K562 (cell line): ENCODE results near the gene SDC3. TPM values are rescaled to one million over a fixed set of nuclear protein-coding genes. Genes with fewer than 3 reads are reported as not detected.

ENCODE experiments used
- ATAC-seq: fragments of 200-7000 bp; cut with Tn5 transposase; 3 replicates; pipeline ENCODE4 v1.9.1; 2020; ENCODE audit warnings: moderate library complexity
- BruUV-seq: library from RNA; stranded (reverse); fragments of 400-500 nt; replicated peaks from 2 replicates; lab custom pipeline; 2021; lab: Mats Ljungman, UMichigan
- CTCF ChIA-PET: fragments of 300-600 bp; formaldehyde crosslinking; extraction: SDS; loops from one replicate; lab custom pipeline; 2021; ENCODE audit warnings: low intra/inter-chr PET ratio; lab: Yijun Ruan, JAX
- POLR2A ChIA-PET: fragments of 300-600, 350-650 bp; sonication (Branson Sonifier 250); formaldehyde crosslinking; extraction: SDS; loops from one replicate; lab custom pipeline; 2021; ENCODE audit warnings: antibody characterized with exemption, inconsistent platforms; lab: Yijun Ruan, JAX
- DNase-seq, 4 experiments: peaks; one replicate each; pipeline versions ENCODE4 v3.0.0 to v3.0.0-alpha.2; 2011 to 2018; ENCODE audit warnings: low spot score in 3 of 4, mixed read lengths in 3 of 4; ENCODE audit errors: extremely low read depth in 1 of 4
- FAIRE-seq: peaks from 2 replicates; lab custom pipeline; 2011; peaks lifted over from hg19 to GRCh38; lab: Jason Lieb, UNC
- H2AFZ ChIP-seq: 2 replicates; pipeline ENCODE4 v1.6.0; 2011; ENCODE audit warnings: low read depth, low read length, control low read depth, inconsistent platforms
- H3K27ac ChIP-seq: fragments of 200-600 bp; 3 replicates; pipeline ENCODE4 v1.8.0; 2011; ENCODE audit warnings: low read depth, mild to moderate bottlenecking, control low read depth, inconsistent platforms, low read length, moderate library complexity, mixed read lengths; ENCODE audit errors: extremely low read depth
- H3K27me3 ChIP-seq, 2 experiments: fragments of 300-600 bp in 1 of 2; 2 replicates in 1 of 2; 3 replicates in 1 of 2; pipeline versions ENCODE4 v1.6.0 to v1.8.0; 2011; ENCODE audit warnings: inconsistent platforms in 2 of 2, low read length in 2 of 2, mild to moderate bottlenecking in 1 of 2, mixed read lengths in 1 of 2, moderate library complexity in 1 of 2; ENCODE audit not compliant: control insufficient read depth in 2 of 2, insufficient read depth in 2 of 2
- H3K36me3 ChIP-seq: fragments of 300-600 bp; 3 replicates; pipeline ENCODE4 v1.8.0; 2011; ENCODE audit warnings: mild to moderate bottlenecking, low read length, inconsistent platforms; ENCODE audit not compliant: control insufficient read depth, insufficient read depth
- H3K4me1 ChIP-seq, 2 experiments: fragments of 200-600 bp in 1 of 2; replicated peaks in 1 of 2; 2 replicates in 1 of 2; 3 replicates in 1 of 2; pipeline versions ENCODE4 v1.5.1 to v1.8.0; 2011; ENCODE audit warnings: inconsistent platforms in 2 of 2, low read length in 2 of 2, mild to moderate bottlenecking in 1 of 2, mixed read lengths in 1 of 2, moderate library complexity in 1 of 2; ENCODE audit not compliant: control insufficient read depth in 2 of 2, insufficient read depth in 2 of 2
- H3K4me2 ChIP-seq: 2 replicates; pipeline ENCODE4 v1.6.1; 2011; ENCODE audit warnings: low read length, control low read depth, inconsistent platforms, mixed read lengths; ENCODE audit not compliant: insufficient read depth
- H3K4me3 ChIP-seq: fragments of 200-600 bp; sonication (generic), shearing (Covaris generic); 2 replicates; pipeline ENCODE4 v1.5.1; 2016; ENCODE audit warnings: control low read depth, inconsistent platforms
- H3K79me2 ChIP-seq: fragments of 200-600 bp; 3 replicates; pipeline ENCODE4 v1.8.0; 2011; ENCODE audit warnings: low read length, inconsistent platforms; ENCODE audit not compliant: control insufficient read depth, insufficient read depth
- H3K9ac ChIP-seq, 2 experiments: 2 replicates each; pipeline versions ENCODE4 v1.6.0 to v1.6.1; 2011; ENCODE audit warnings: low read depth in 2 of 2, low read length in 2 of 2, control low read depth in 1 of 2, inconsistent platforms in 1 of 2, mild to moderate bottlenecking in 1 of 2, mixed read lengths in 1 of 2; ENCODE audit not compliant: insufficient read depth in 1 of 2
- H3K9me1 ChIP-seq: one replicate; pipeline ENCODE4 v1.6.0; 2011; ENCODE audit warnings: inconsistent platforms, mild to moderate bottlenecking, low read length, moderate library complexity; ENCODE audit not compliant: control insufficient read depth, insufficient read depth
- H3K9me3 ChIP-seq: replicated peaks from 2 replicates; pipeline ENCODE4 v1.5.1; 2011; ENCODE audit warnings: low read depth, low read length, inconsistent platforms; ENCODE audit not compliant: control insufficient read depth, insufficient read depth
- H4K20me1 ChIP-seq: replicated peaks from 2 replicates; pipeline ENCODE4 v1.6.1; 2011; ENCODE audit warnings: low read length, inconsistent platforms, mixed read lengths; ENCODE audit not compliant: control insufficient read depth, insufficient read depth
- ATF7 ChIP-seq: fragments of 450-650 bp; IDR thresholded peaks from 2 replicates; pipeline ENCODE4 v1.7.1; 2014; ENCODE audit warnings: mild to moderate bottlenecking, moderate library complexity
- BHLHE40 ChIP-seq: IDR thresholded peaks from 2 replicates; pipeline ENCODE4 v1.6.1; 2011; ENCODE audit warnings: low read length, improper control_type of control experiment
- DNMT1 ChIP-seq: fragments of 450-650 bp; IDR thresholded peaks from 2 replicates; pipeline ENCODE4 v1.6.1; 2016; ENCODE audit warnings: antibody characterized with exemption, mild to moderate bottlenecking
- DPF2 ChIP-seq: fragments of 450-650 bp; IDR thresholded peaks from 2 replicates; pipeline ENCODE4 v1.6.1; 2016
- EZH2 ChIP-seq: IDR thresholded peaks from 2 replicates; pipeline ENCODE4 v1.6.1; 2012; ENCODE audit warnings: low read depth, mild to moderate bottlenecking, inconsistent platforms, low read length, borderline replicate concordance
- KDM4B ChIP-seq, 2 experiments: fragments of 450-650 bp in 1 of 2; sonication (generic) in 1 of 2; IDR thresholded peaks; 2 replicates each; pipeline ENCODE4 v1.6.1; 2016 to 2017; ENCODE audit warnings: borderline replicate concordance in 2 of 2, antibody characterized with exemption in 1 of 2, low read depth in 1 of 2, mild to moderate bottlenecking in 1 of 2
- KLF16 ChIP-seq: IDR thresholded peaks from 2 replicates; pipeline ENCODE4 v1.6.1; 2016; ENCODE audit warnings: antibody characterized with exemption
- MEF2D ChIP-seq: conservative IDR thresholded peaks from 2 replicates; pipeline ENCODE4 v1.6.1; 2016; ENCODE audit warnings: low read depth, missing genetic modification characterization, missing compliant biosample characterization
- MYNN ChIP-seq, 2 experiments: sonication (generic); formaldehyde crosslinking in 1 of 2; IDR thresholded peaks; 2 replicates each; pipeline versions ENCODE4 v1.5.0 to v1.6.1; 2016 to 2020; ENCODE audit warnings: antibody characterized with exemption in 1 of 2, missing genetic modification reagents in 1 of 2
- NFIC ChIP-seq: fragments of 450-650 bp; IDR thresholded peaks from 2 replicates; pipeline ENCODE4 v1.6.1; 2017; ENCODE audit warnings: mild to moderate bottlenecking, inconsistent platforms
- RFX7 ChIP-seq: fragments of 250-450 bp; sonication (Bioruptor Pico); IDR thresholded peaks from 2 replicates; pipeline ENCODE4 v1.5.1; 2021; ENCODE audit warnings: mild to moderate bottlenecking
- STAT5B ChIP-seq: fragments of 250-450 bp; sonication (Bioruptor Pico); IDR thresholded peaks from 2 replicates; pipeline ENCODE4 v1.8.0; 2021; ENCODE audit warnings: mild to moderate bottlenecking, inconsistent platforms
- TAL1 ChIP-seq: fragments of 450-650 bp; IDR thresholded peaks from 2 replicates; pipeline ENCODE4 v1.6.1; 2016; ENCODE audit warnings: mild to moderate bottlenecking
- TARDBP ChIP-seq: fragments of 450-650 bp; IDR thresholded peaks from 2 replicates; pipeline ENCODE4 v1.6.1; 2016
- ZFP1 ChIP-seq: fragments of 450-650 bp; formaldehyde crosslinking; IDR thresholded peaks from 2 replicates; pipeline ENCODE4 v1.4.0; 2020; ENCODE audit warnings: mild to moderate bottlenecking, mixed read lengths
- ZNF197 ChIP-seq: fragments of 200-800 bp; sonication (Bioruptor generic); IDR thresholded peaks from 2 replicates; pipeline ENCODE4 v1.6.1; 2016; ENCODE audit warnings: low read depth, missing genetic modification characterization, missing compliant biosample characterization
- ZNF311 ChIP-seq: fragments of 250-450 bp; sonication (Bioruptor Pico); IDR thresholded peaks from 2 replicates; pipeline ENCODE4 v1.4.0; 2020; ENCODE audit warnings: mild to moderate bottlenecking, moderate library complexity
- WGBS: fragments of 100-300 bp; shearing (Covaris generic); methylation state at CpG from one replicate; pipeline ENCODE4 v1.1.6; 2016; ENCODE audit warnings: low coverage, mixed read lengths; ENCODE audit not compliant: insufficient coverage; ENCODE audit errors: missing lambda C conversion rate; 5-methylcytosine and 5-hydroxymethylcytosine counted together
- in situ Hi-C: fragments of 300-500 bp; cut with MboI; formaldehyde crosslinking; loops from 4 replicates; pipeline ENCODE4 v1.15.0; 2018; ENCODE audit warnings: inconsistent platforms, mixed read lengths
- intact Hi-C: fragments of 100-400 bp; cut with micrococcal nuclease; formaldehyde crosslinking; loops from 2 replicates; pipeline ENCODE4 v1.14.2; 2022
- polyA plus RNA-seq, 8 experiments: library from polyadenylated mRNA; depleted of rRNA in 4 of 8; stranded (reverse) in 5 of 8; unstranded in 3 of 8; fragments of >200 nt; fragmentation: Nextera tagmentation in 2 of 8; fragmentation: Illumina TruSeq in 1 of 8; extraction: Ambion mirVana in 2 of 8; extraction: Trizol in 1 of 8; gene quantifications; 2 replicates each; pipeline versions ENCODE4 v1.2.1 to v1.2.3, GENCODE V29; 2011 to 2014; ENCODE audit warnings: inconsistent platforms in 1 of 8, missing spikeins in 1 of 8
- total RNA-seq, 7 experiments: library from RNA; depleted of rRNA in 6 of 7; stranded (reverse); fragments of >200 nt in 6 of 7; fragmentation: Illumina TruSeq in 2 of 7; extraction: Trizol in 2 of 7; gene quantifications; 2 replicates each; pipeline versions ENCODE4 v1.2.1 to v1.2.3, GENCODE V29; 2011 to 2021; ENCODE audit warnings: low replicate concordance in 1 of 7
- TF ChIP-seq, protein P1 (sequence below): sonication (generic); formaldehyde crosslinking; IDR thresholded peaks from 2 replicates; pipeline ENCODE4 v1.8.0; 2022; ENCODE audit warnings: mild to moderate bottlenecking, missing genetic modification reagents, borderline replicate concordance
- TF ChIP-seq, protein P2 (sequence below): fragments of 250-450 bp; sonication (Bioruptor Pico); IDR thresholded peaks from 2 replicates; pipeline ENCODE4 v1.4.0; 2020; ENCODE audit warnings: mild to moderate bottlenecking, moderate library complexity

The SDC3 gene
- total and polyA plus RNA-seq, 9 of the 15 experiments (the other 6 are each of a cell fraction or from before 2014, with no cell fraction given), result 0.38 to 44.1 (median 12.1) TPM

DNA sequence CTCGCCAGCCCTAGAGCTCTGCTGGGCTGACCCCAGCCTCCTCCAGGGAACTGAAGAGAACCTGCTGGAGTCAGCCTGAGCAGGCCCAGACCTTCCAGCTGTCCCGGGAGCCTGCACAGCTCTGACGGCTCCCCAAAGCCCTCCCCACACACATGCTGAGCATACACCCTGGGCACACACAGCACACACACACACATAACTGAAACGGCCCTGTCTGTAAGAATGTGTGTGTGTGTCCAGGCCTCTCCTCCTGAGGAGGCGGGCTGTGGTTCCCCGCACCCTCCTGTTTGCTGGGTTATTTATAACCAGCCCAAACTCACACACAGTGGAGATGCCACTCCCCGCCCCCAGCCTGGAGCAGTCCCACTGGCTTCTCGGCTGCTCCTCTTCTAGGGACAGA is 20.2 kb downstream of the SDC3 start:
- BruUV-seq, result TSS peak; percentile 62
- no peak for TF ChIP-seq ZNF311 (CRISPR knock-in tag)
- peak; percentile 89 for TF ChIP-seq MEF2D (tag)
- TF ChIP-seq ZNF197 (CRISPR knock-in tag), result no peak
- no peak for TF ChIP-seq RFX7
- 0 out of 2 replicates have a peak, but pooled peaks have one; percentile 30 for TF ChIP-seq MYNN (IDR thresholded peaks at IDR 0.05)
- TF ChIP-seq MYNN (CRISPR knock-in tag; IDR thresholded peaks at IDR 0.05), result no peak
- no peak for TF ChIP-seq NFIC
- no peak for TF ChIP-seq EZH2
- TF ChIP-seq, protein P1, sequence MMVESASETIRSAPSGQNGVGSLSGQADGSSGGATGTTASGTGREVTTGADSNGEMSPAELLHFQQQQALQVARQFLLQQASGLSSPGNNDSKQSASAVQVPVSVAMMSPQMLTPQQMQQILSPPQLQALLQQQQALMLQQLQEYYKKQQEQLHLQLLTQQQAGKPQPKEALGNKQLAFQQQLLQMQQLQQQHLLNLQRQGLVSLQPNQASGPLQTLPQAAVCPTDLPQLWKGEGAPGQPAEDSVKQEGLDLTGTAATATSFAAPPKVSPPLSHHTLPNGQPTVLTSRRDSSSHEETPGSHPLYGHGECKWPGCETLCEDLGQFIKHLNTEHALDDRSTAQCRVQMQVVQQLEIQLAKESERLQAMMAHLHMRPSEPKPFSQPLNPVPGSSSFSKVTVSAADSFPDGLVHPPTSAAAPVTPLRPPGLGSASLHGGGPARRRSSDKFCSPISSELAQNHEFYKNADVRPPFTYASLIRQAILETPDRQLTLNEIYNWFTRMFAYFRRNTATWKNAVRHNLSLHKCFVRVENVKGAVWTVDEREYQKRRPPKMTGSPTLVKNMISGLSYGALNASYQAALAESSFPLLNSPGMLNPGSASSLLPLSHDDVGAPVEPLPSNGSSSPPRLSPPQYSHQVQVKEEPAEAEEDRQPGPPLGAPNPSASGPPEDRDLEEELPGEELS (CRISPR knock-in tag), result no peak
- TF ChIP-seq KDM4B (IDR thresholded peaks at IDR 0.05; ENCODE audit: borderline replicate concordance in 2 of 2, low read depth in 1 of 2), result no peak
- TF ChIP-seq ATF7, result no peak
- no peak for TF ChIP-seq DPF2
- TF ChIP-seq KLF16, result no peak
- TF ChIP-seq DNMT1, result no peak
- 0 out of 2 replicates have a peak, but pooled peaks have one; percentile 2 for TF ChIP-seq BHLHE40
- TF ChIP-seq TARDBP, result peak; percentile 11; the same call in 1 of the 2 replicates
- no peak for TF ChIP-seq ZFP1
- no peak for TF ChIP-seq STAT5B
- no peak for TF ChIP-seq TAL1
- TF ChIP-seq, protein P2, sequence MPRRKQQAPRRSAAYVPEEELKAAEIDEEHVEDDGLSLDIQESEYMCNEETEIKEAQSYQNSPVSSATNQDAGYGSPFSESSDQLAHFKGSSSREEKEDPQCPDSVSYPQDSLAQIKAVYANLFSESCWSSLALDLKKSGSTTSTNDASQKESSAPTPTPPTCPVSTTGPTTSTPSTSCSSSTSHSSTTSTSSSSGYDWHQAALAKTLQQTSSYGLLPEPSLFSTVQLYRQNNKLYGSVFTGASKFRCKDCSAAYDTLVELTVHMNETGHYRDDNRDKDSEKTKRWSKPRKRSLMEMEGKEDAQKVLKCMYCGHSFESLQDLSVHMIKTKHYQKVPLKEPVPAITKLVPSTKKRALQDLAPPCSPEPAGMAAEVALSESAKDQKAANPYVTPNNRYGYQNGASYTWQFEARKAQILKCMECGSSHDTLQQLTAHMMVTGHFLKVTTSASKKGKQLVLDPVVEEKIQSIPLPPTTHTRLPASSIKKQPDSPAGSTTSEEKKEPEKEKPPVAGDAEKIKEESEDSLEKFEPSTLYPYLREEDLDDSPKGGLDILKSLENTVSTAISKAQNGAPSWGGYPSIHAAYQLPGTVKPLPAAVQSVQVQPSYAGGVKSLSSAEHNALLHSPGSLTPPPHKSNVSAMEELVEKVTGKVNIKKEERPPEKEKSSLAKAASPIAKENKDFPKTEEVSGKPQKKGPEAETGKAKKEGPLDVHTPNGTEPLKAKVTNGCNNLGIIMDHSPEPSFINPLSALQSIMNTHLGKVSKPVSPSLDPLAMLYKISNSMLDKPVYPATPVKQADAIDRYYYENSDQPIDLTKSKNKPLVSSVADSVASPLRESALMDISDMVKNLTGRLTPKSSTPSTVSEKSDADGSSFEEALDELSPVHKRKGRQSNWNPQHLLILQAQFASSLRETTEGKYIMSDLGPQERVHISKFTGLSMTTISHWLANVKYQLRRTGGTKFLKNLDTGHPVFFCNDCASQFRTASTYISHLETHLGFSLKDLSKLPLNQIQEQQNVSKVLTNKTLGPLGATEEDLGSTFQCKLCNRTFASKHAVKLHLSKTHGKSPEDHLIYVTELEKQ (CRISPR knock-in tag), result no peak

More for the DNA sequence above, 20.2 kb downstream of the SDC3 start:
- peak overlapping the region; percentile 38; the same call in 2 of the 3 replicates for H3K27ac ChIP-seq
- no peaks in the 10 kb centered on the region; the same call in 1 of the 2 replicates for H3K9me3 ChIP-seq
- H3K4me2 ChIP-seq, result peak overlapping the region; percentile 2; the same call in 1 of the 2 replicates
- ChIA-PET POLR2A (interaction anchor here (0.5 to 1.7 kb wide), 7 partner anchors 8 to 1775 kb away, joined by 3 to 8 read pairs (median 3); no protein-coding TSS in a partner anchor), CTCF (no interaction called here)
- intact Hi-C loops (no loop called here), in situ Hi-C loops (no loop called here)
- ATAC-seq (peak; percentile 70), FAIRE-seq (peak; percentile 6), DNase-seq (peak in 2 of 4 experiments; percentile 48 to 58)
- no peaks in the 10 kb centered on the region for H3K9me1 ChIP-seq
- H3K36me3 ChIP-seq, result no peaks in the 10 kb centered on the region
- 0 out of 2 replicates have a peak overlapping the region, but pooled peaks have one; percentile 22 for H2AFZ ChIP-seq
- WGBS, result 23% methylated on average over 8 of the region's 8 CpGs
- H3K79me2 ChIP-seq, result 0 out of 3 replicates have a peak, but pooled peaks cover 4% of the 10 kb centered on the region
- peak overlapping the region; percentile 43 to 85; a peak in 3 of 4 replicates for H3K9ac ChIP-seq
- peaks cover 41 to 47% of the 10 kb centered on the region in 2 experiments for H3K4me1 ChIP-seq
- no peaks in the 10 kb centered on the region for H4K20me1 ChIP-seq
- no peak overlapping the region for H3K4me3 ChIP-seq
- H3K27me3 ChIP-seq, result no peaks in the 10 kb centered on the region
